Smooth muscle cell (in vitro differentiated cells): ENCODE measurements around the gene THRB. TPM values are rescaled to one million over a fixed set of nuclear protein-coding genes. Genes with fewer than 3 reads are reported as not detected.

Source experiments
- DNase-seq: peaks from one replicate; lab custom pipeline; 2025; ENCODE audit not compliant: unreplicated experiment; lab: John Stamatoyannopoulos, UW
- H2AFZ ChIP-seq: fragments of 200-600 bp; sonication (generic); 2 replicates; pipeline ENCODE4 v1.6.0; 2016; ENCODE audit warnings: antibody characterized with exemption, low read depth, mild to moderate bottlenecking
- H3F3A ChIP-seq: fragments of 200-600 bp; sonication (generic); 2 replicates; pipeline ENCODE4 v1.6.0; 2017; ENCODE audit warnings: antibody characterized with exemption, low read depth
- H3K27ac ChIP-seq: fragments of 200-600 bp; sonication (generic); 2 replicates; pipeline ENCODE4 v1.5.1; 2016; ENCODE audit warnings: low read depth, mild to moderate bottlenecking
- H3K27me3 ChIP-seq: fragments of 200-600 bp; sonication (generic); 2 replicates; pipeline ENCODE4 v1.6.1; 2016; ENCODE audit warnings: low read depth, mild to moderate bottlenecking
- H3K36me3 ChIP-seq: fragments of 200-600 bp; sonication (generic); 2 replicates; pipeline ENCODE4 v1.5.1; 2016; ENCODE audit warnings: low read depth
- H3K4me1 ChIP-seq: fragments of 200-600 bp; sonication (generic); 2 replicates; pipeline ENCODE4 v1.5.1; 2016; ENCODE audit warnings: low read depth
- H3K4me2 ChIP-seq: fragments of 200-600 bp; sonication (generic); 2 replicates; pipeline ENCODE4 v1.6.0; 2016; ENCODE audit warnings: mild to moderate bottlenecking
- H3K4me3 ChIP-seq: fragments of 200-600 bp; sonication (generic); 2 replicates; pipeline ENCODE4 v1.5.1; 2016; ENCODE audit warnings: mild to moderate bottlenecking
- H3K79me2 ChIP-seq: fragments of 200-600 bp; sonication (generic); 2 replicates; pipeline ENCODE4 v1.6.0; 2016; ENCODE audit warnings: low read depth, mild to moderate bottlenecking
- H3K9ac ChIP-seq: fragments of 200-600 bp; sonication (generic); 2 replicates; pipeline ENCODE4 v1.6.0; 2016; ENCODE audit warnings: low read depth
- H3K9me3 ChIP-seq: fragments of 200-600 bp; sonication (generic); replicated peaks from 2 replicates; pipeline ENCODE4 v1.5.1; 2016; ENCODE audit warnings: low read depth
- H4K20me1 ChIP-seq: fragments of 200-600 bp; sonication (generic); 2 replicates; pipeline ENCODE4 v1.6.0; 2016; ENCODE audit warnings: low read depth
- CTCF ChIP-seq: fragments of 200-600 bp; sonication (generic); IDR thresholded peaks from 2 replicates; pipeline ENCODE4 v1.5.1; 2017; ENCODE audit warnings: borderline replicate concordance, mild to moderate bottlenecking, antibody characterized with exemption; ENCODE audit not compliant: insufficient read depth, poor library complexity, severe bottlenecking
- WGBS: methylation state at CpG from one replicate; pipeline ENCODE4 v1.1.7; 2016; ENCODE audit warnings: low lambda C conversion rate; 5-methylcytosine and 5-hydroxymethylcytosine counted together
- polyA plus RNA-seq: library from polyadenylated mRNA; unstranded; fragments of >200 nt; fragmentation: Nextera tagmentation; extraction: Ambion mirVana; gene quantifications from 2 replicates; pipeline ENCODE4 v1.2.1, GENCODE V29; 2016
- total RNA-seq: library from RNA; depleted of rRNA; stranded (reverse); fragments of >200 nt; gene quantifications from 2 replicates; pipeline ENCODE4 v1.2.3, GENCODE V29; 2014

THRB gene
- total and polyA plus RNA-seq, 2 experiments from 2014 or later, result 5.6 to 43.8 TPM

GRCh38 chr3:24492971-24493551 lies 1.6 kb downstream of the THRB start:
- no peak overlapping the region for H2AFZ ChIP-seq
- H3K27me3 ChIP-seq, result peaks cover 52% of the 10 kb centered on the region
- peak overlapping the region; percentile 79 for H3K27ac ChIP-seq
- 31% methylated on average over 4 of the region's 4 CpGs for WGBS
- peaks cover 5% of the 10 kb centered on the region for H3F3A ChIP-seq
- peak overlapping the region; percentile 99 for H3K4me2 ChIP-seq
- no peaks in the 10 kb centered on the region for H3K36me3 ChIP-seq
- no peak for TF ChIP-seq CTCF
- peak overlapping the region; percentile 74 for H3K9ac ChIP-seq
- peaks cover 22% of the 10 kb centered on the region for H3K79me2 ChIP-seq
- peaks cover 6% of the 10 kb centered on the region for H3K4me1 ChIP-seq
- DNase-seq, result no peak
- peaks cover 8% of the 10 kb centered on the region for H4K20me1 ChIP-seq
- peak overlapping the region; percentile 80 for H3K4me3 ChIP-seq
- H3K9me3 ChIP-seq, result no peaks in the 10 kb centered on the region

- peak overlapping the region; percentile 10 for H3K4me2 ChIP-seq
- peaks cover 25% of the 10 kb centered on the region for H3K79me2 ChIP-seq
- peaks cover 6% of the 10 kb centered on the region for H3K4me1 ChIP-seq
- no peaks in the 10 kb centered on the region for H3K36me3 ChIP-seq
- no peak for TF ChIP-seq CTCF
- peaks cover 53% of the 10 kb centered on the region for H3K27me3 ChIP-seq
- WGBS, result 52% methylated on average over 2 of the region's 2 CpGs
- H3K9ac ChIP-seq, result no peak overlapping the region
- H4K20me1 ChIP-seq, result peaks cover 21% of the 10 kb centered on the region
- no peak overlapping the region for H3K27ac ChIP-seq
- no peaks in the 10 kb centered on the region for H3K9me3 ChIP-seq
- H2AFZ ChIP-seq, result no peak overlapping the region
- H3K4me3 ChIP-seq, result no peak overlapping the region
- H3F3A ChIP-seq, result no peaks in the 10 kb centered on the region
- no peak for DNase-seq
These were observed 4.5 kb downstream of the THRB start for GRCh38 chr3:24490151-24490550.

- no peaks in the 10 kb centered on the region for H3F3A ChIP-seq
- no peak overlapping the region for H2AFZ ChIP-seq
- no peaks in the 10 kb centered on the region for H3K36me3 ChIP-seq
- peak overlapping the region; percentile 68 for H3K27ac ChIP-seq
- TF ChIP-seq CTCF, result no peak
- H3K4me1 ChIP-seq, result no peaks in the 10 kb centered on the region
- H3K4me3 ChIP-seq, result no peak overlapping the region
- H3K79me2 ChIP-seq, result peaks cover 35% of the 10 kb centered on the region
- H3K27me3 ChIP-seq, result peaks cover 38% of the 10 kb centered on the region
- H3K9me3 ChIP-seq, result no peaks in the 10 kb centered on the region
- DNase-seq, result no peak
- peak overlapping the region; percentile 4 for H3K4me2 ChIP-seq
- H3K9ac ChIP-seq, result no peak overlapping the region
- peaks cover 25% of the 10 kb centered on the region for H4K20me1 ChIP-seq
These were observed 7.1 kb downstream of the THRB start for GRCh38 chr3:24487325-24488262.
